Measurements from ENCODE around the gene DAPK1. TPM values are rescaled to one million over a fixed set of nuclear protein-coding genes. Genes with fewer than 3 reads are reported as not detected.

The DAPK1 gene
- total and polyA plus RNA-seq, 10 of the 15 experiments (the other 5 are each of a cell fraction or from before 2014, with no cell fraction given): 8.2 to 94.7 (median 51.6) TPM

- H3K79me2 ChIP-seq (ENCODE audit: control insufficient read depth, insufficient read depth, low read length): no peaks in the 10 kb centered on the region
- ChIA-PET SMC1A (ENCODE audit: uncharacterized antibody, unreplicated experiment) (no interaction called here), CTCF (interaction anchor here (1.0 kb wide), 1 partner anchor 303 kb away, joined by 3 read pairs; no protein-coding TSS in a partner anchor), RAD21 (ENCODE audit: unreplicated experiment) (no interaction called here), POLR2A (no interaction called here)
- no peaks in the 10 kb centered on the region for H4K20me1 ChIP-seq (ENCODE audit: control insufficient read depth, insufficient read depth)
- no peaks in the 10 kb centered on the region for H3K27me3 ChIP-seq (replicated peaks in 1 of 2; ENCODE audit: control insufficient read depth in 2 of 2, insufficient read depth in 2 of 2, low read length in 1 of 2)
- H3K36me3 ChIP-seq (ENCODE audit: control insufficient read depth in 2 of 2, insufficient read depth in 2 of 2, low read length in 1 of 2): peaks cover 13 to 23% of the 10 kb centered on the region in 2 experiments
- no peak overlapping the region for H2AFZ ChIP-seq (ENCODE audit: control insufficient read depth, low read depth, low read length)
- no peaks in the 10 kb centered on the region for H3K4me1 ChIP-seq (ENCODE audit: control insufficient read depth, insufficient read depth, low read length)
- ATAC-seq (no peak), DNase-seq (ENCODE audit: low read depth, low spot score) (no peak), FAIRE-seq (no peak)
- H3K9ac ChIP-seq (ENCODE audit: control insufficient read depth, insufficient read depth, low read length): no peak overlapping the region
- intact Hi-C loops (cut with micrococcal nuclease; ENCODE audit: unreplicated experiment): no loop called here
- WGBS (ENCODE audit: insufficient coverage, insufficient replicate concordance, low lambda C conversion rate, missing lambda C conversion rate): 2% methylated on average over 5 of the region's 5 CpGs
- no TSS peak for BruUV-seq (replicated peaks)
- H3K9me3 ChIP-seq (replicated peaks; ENCODE audit: control insufficient read depth, insufficient read depth, low read length): no peaks in the 10 kb centered on the region
- H3K27ac ChIP-seq (ENCODE audit: control insufficient read depth, insufficient read depth): no peak overlapping the region
- TF ChIP-seq E2F4 (IDR thresholded peaks at IDR 0.05; ENCODE audit: low read depth, low read length) (no peak), RBBP5 (conservative IDR thresholded peaks at IDR 0.05) (no peak), SKIL (IDR thresholded peaks at IDR 0.05; ENCODE audit: low read depth, poor library complexity, severe bottlenecking) (no peak), SPI1 (IDR thresholded peaks at IDR 0.05; ENCODE audit: borderline replicate concordance, insufficient read depth, low read depth, low read length) (no peak), BCLAF1 (IDR thresholded peaks at IDR 0.05) (no peak), TAF1 (IDR thresholded peaks at IDR 0.05; ENCODE audit: borderline replicate concordance, low read depth, low read length) (no peak), PKNOX1 (IDR thresholded peaks at IDR 0.05) (no peak), ZZZ3 (IDR thresholded peaks at IDR 0.05; ENCODE audit: control insufficient read depth, insufficient read length, low read depth) (no peak), KDM1A (IDR thresholded peaks at IDR 0.05; ENCODE audit: borderline replicate concordance) (no peak), CBFB (IDR thresholded peaks at IDR 0.05; ENCODE audit: low read depth) (no peak), KLF5 (IDR thresholded peaks at IDR 0.05; ENCODE audit: partially characterized antibody) (no peak), PBX3 (IDR thresholded peaks at IDR 0.05; ENCODE audit: insufficient replicate concordance, low read depth, low read length) (no peak), NFIC (IDR thresholded peaks at IDR 0.05; ENCODE audit: low read depth, low read length) (no peak), CEBPB (IDR thresholded peaks at IDR 0.05; ENCODE audit: borderline replicate concordance in 1 of 2, low read depth in 2 of 2, low read length in 2 of 2) (no peak), CHD4 (IDR thresholded peaks at IDR 0.05) (no peak)
- H3K4me3 ChIP-seq: no peak overlapping the region
- no peak overlapping the region for H3K4me2 ChIP-seq (ENCODE audit: control insufficient read depth, insufficient read depth)
- in situ Hi-C loops (cut with MboI): no loop called here
These were observed 142.7 kb downstream of the DAPK1 start for GRCh38 chr9:87640385-87640795.
